GM12878 (cell line): Measurements from ENCODE around the gene MRPL34. TPM values are rescaled to one million over a fixed set of nuclear protein-coding genes. Genes with fewer than 3 reads are reported as not detected.

Experiments used
- BACH1 ChIP-seq: fragments of 450-650 bp; IDR thresholded peaks from 2 replicates; pipeline ENCODE4 v1.6.1; 2017; ENCODE audit warnings: mild to moderate bottlenecking, borderline replicate concordance
- BRCA1 ChIP-seq: IDR thresholded peaks from 2 replicates; pipeline ENCODE4 v1.6.1; 2011; ENCODE audit warnings: low read depth, low read length, improper control_type of control experiment
- CHD1 ChIP-seq: IDR thresholded peaks from 2 replicates; pipeline ENCODE4 v1.6.1; 2012; ENCODE audit warnings: low read depth, low read length, improper control_type of control experiment
- FOS ChIP-seq: IDR thresholded peaks from 3 replicates; pipeline ENCODE4 v1.6.1; 2011; ENCODE audit warnings: borderline replicate concordance; ENCODE audit not compliant: insufficient read length; ENCODE audit errors: extremely low read depth
- HDAC6 ChIP-seq: fragments of 200-600 bp; sonication (generic); IDR thresholded peaks from one replicate; pipeline ENCODE4 v1.8.0; 2017; ENCODE audit warnings: antibody characterized with exemption; ENCODE audit not compliant: unreplicated experiment
- IKZF2 ChIP-seq, 2 experiments: fragments of 450-650 bp; IDR thresholded peaks; 2 replicates each; pipeline ENCODE4 v1.6.1; 2017; ENCODE audit warnings: mild to moderate bottlenecking in 2 of 2, moderate library complexity in 2 of 2
- KAT2A ChIP-seq: conservative IDR thresholded peaks from 2 replicates; pipeline ENCODE4 v1.6.1; 2011; ENCODE audit warnings: low read depth, low read length; ENCODE audit not compliant: control insufficient read depth
- KLF5 ChIP-seq: fragments of 450-650 bp; IDR thresholded peaks from 2 replicates; pipeline ENCODE4 v1.6.1; 2014; ENCODE audit warnings: mild to moderate bottlenecking; ENCODE audit not compliant: partially characterized antibody
- MEF2A ChIP-seq: IDR thresholded peaks from 2 replicates; pipeline ENCODE4 v1.6.1; 2011; ENCODE audit warnings: low read depth, mild to moderate bottlenecking, low read length, moderate library complexity; ENCODE audit not compliant: insufficient read depth
- NBN ChIP-seq: fragments of 450-650 bp; IDR thresholded peaks from 2 replicates; pipeline ENCODE4 v1.6.1; 2016
- PML ChIP-seq: IDR thresholded peaks from 2 replicates; pipeline ENCODE4 v1.6.1; 2012; ENCODE audit warnings: low read length, inconsistent platforms
- RAD21 ChIP-seq: IDR thresholded peaks from 2 replicates; pipeline ENCODE4 v1.6.1; 2011; ENCODE audit warnings: mild to moderate bottlenecking, low read depth, low read length, moderate library complexity; ENCODE audit not compliant: insufficient read depth
- SMAD1 ChIP-seq: fragments of 450-650 bp; IDR thresholded peaks from 2 replicates; pipeline ENCODE4 v1.6.1; 2018; ENCODE audit warnings: mild to moderate bottlenecking, low read depth; ENCODE audit not compliant: partially characterized antibody
- ZNF217 ChIP-seq: fragments of 450-650 bp; IDR thresholded peaks from 2 replicates; pipeline ENCODE4 v1.6.1; 2017; ENCODE audit warnings: antibody characterized with exemption, mild to moderate bottlenecking
- polyA plus RNA-seq, 11 experiments: library from polyadenylated mRNA; depleted of rRNA in 4 of 11; unstranded in 6 of 11; stranded (reverse) in 5 of 11; fragments of >200 nt; fragmentation: Nextera tagmentation in 4 of 11; fragmentation: Illumina TruSeq in 1 of 11; extraction: Ambion mirVana in 4 of 11; extraction: Trizol in 1 of 11; gene quantifications; 1 replicate in 1 of 11; 2 replicates in 10 of 11; pipeline versions ENCODE4 v1.2.1 to v1.2.3, GENCODE V29; 2011 to 2016; ENCODE audit warnings: inconsistent platforms in 2 of 11, missing spikeins in 2 of 11, low read depth in 1 of 11
- total RNA-seq, 4 experiments: library from RNA; depleted of rRNA in 3 of 4; stranded (reverse); fragments of >200 nt in 3 of 4; fragmentation: Illumina TruSeq in 1 of 4; extraction: Trizol in 1 of 4; gene quantifications; 2 replicates each; pipeline versions ENCODE4 v1.2.1 to v1.2.3, GENCODE V29; 2013 to 2021
- TF ChIP-seq, protein P1 (sequence below): fragments of 450-650 bp; IDR thresholded peaks from 2 replicates; pipeline ENCODE4 v1.6.1; 2018; ENCODE audit warnings: borderline replicate concordance, mild to moderate bottlenecking; ENCODE audit not compliant: partially characterized antibody
- TF ChIP-seq, protein P2 (sequence below): IDR thresholded peaks from 2 replicates; pipeline ENCODE4 v1.6.1; 2011; ENCODE audit warnings: borderline replicate concordance, low read depth, mild to moderate bottlenecking, moderate library complexity, low read length; ENCODE audit not compliant: insufficient read depth, poor library complexity, severe bottlenecking
- TF ChIP-seq, protein P3 (sequence below): IDR thresholded peaks from 2 replicates; pipeline ENCODE4 v1.6.1; 2011; ENCODE audit warnings: mild to moderate bottlenecking, low read depth, low read length, moderate library complexity; ENCODE audit not compliant: insufficient replicate concordance
- TF ChIP-seq, protein P4 (sequence below): fragments of 450-650 bp; formaldehyde crosslinking; IDR thresholded peaks from 2 replicates; pipeline ENCODE4 v1.5.0; 2022; ENCODE audit warnings: mild to moderate bottlenecking, missing genetic modification characterization

MRPL34 gene
- total and polyA plus RNA-seq, 10 of the 15 experiments (the other 5 are each of a cell fraction or from before 2014, with no cell fraction given): 8.6 to 198 (median 78.6) TPM

DNA sequence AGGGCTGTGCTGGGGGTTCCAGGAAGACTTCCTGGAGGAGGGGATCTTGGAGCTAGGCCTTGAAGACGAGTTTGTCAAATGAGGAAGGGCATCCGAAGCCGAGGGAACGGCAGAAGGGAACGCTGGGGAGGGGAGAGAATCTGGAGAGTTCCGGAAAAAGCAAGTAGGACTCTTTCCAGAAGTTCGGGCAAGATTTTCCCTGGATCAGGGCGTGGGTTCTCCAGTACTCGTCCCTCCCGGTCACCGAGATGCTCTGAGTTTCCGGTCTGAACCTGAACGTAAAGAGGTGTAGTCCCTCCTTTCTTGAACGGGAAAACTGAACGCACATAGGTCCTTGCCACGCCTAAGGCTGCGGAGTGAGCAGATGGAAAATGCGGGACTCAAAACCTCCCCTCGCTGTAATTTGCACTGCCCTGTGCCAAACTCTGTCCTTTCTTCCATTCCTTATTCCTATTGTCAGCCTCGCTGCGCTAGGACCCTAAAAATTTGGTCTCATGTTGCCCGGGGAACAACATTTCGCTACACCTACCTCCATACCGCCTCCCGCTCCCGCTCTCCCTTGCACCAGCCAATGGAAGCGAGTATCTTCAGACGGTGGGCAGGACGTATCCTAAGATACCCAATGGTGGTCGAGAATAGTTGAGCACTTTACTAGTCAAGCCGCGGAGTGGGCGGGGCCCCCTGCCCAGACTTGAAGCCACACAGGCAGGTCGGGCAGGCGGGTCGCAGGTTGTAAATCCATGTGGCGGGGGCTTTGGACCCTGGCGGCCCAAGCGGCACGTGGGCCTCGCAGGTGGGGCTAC lies 31.4 kb downstream of the MRPL34 start, which contains the start of gene GTPBP3 (continued):
- TF ChIP-seq, protein P1, sequence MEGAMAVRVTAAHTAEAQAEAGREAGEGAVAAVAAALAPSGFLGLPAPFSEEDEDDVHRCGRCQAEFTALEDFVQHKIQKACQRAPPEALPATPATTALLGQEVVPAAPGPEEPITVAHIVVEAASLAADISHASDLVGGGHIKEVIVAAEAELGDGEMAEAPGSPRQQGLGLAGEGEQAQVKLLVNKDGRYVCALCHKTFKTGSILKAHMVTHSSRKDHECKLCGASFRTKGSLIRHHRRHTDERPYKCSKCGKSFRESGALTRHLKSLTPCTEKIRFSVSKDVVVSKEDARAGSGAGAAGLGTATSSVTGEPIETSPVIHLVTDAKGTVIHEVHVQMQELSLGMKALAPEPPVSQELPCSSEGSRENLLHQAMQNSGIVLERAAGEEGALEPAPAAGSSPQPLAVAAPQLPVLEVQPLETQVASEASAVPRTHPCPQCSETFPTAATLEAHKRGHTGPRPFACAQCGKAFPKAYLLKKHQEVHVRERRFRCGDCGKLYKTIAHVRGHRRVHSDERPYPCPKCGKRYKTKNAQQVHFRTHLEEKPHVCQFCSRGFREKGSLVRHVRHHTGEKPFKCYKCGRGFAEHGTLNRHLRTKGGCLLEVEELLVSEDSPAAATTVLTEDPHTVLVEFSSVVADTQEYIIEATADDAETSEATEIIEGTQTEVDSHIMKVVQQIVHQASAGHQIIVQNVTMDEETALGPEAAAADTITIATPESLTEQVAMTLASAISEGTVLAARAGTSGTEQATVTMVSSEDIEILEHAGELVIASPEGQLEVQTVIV: peak; percentile 75
- TF ChIP-seq, protein P2, sequence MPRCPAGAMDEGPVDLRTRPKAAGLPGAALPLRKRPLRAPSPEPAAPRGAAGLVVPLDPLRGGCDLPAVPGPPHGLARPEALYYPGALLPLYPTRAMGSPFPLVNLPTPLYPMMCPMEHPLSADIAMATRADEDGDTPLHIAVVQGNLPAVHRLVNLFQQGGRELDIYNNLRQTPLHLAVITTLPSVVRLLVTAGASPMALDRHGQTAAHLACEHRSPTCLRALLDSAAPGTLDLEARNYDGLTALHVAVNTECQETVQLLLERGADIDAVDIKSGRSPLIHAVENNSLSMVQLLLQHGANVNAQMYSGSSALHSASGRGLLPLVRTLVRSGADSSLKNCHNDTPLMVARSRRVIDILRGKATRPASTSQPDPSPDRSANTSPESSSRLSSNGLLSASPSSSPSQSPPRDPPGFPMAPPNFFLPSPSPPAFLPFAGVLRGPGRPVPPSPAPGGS: no peak
- TF ChIP-seq, protein P3, sequence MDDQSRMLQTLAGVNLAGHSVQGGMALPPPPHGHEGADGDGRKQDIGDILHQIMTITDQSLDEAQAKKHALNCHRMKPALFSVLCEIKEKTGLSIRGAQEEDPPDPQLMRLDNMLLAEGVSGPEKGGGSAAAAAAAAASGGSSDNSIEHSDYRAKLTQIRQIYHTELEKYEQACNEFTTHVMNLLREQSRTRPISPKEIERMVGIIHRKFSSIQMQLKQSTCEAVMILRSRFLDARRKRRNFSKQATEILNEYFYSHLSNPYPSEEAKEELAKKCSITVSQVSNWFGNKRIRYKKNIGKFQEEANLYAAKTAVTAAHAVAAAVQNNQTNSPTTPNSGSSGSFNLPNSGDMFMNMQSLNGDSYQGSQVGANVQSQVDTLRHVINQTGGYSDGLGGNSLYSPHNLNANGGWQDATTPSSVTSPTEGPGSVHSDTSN: peak; percentile 16
- no peak for TF ChIP-seq KAT2A
- TF ChIP-seq HDAC6: no peak
- no peak for TF ChIP-seq RAD21
- TF ChIP-seq IKZF2 (IDR thresholded peaks at IDR 0.05): peak; percentile 96 to 97
- TF ChIP-seq PML: peak; percentile 62; the same call in 1 of the 2 replicates
- TF ChIP-seq BRCA1: no peak
- TF ChIP-seq KLF5: no peak
- no peak for TF ChIP-seq SMAD1
- peak; percentile 90 for TF ChIP-seq NBN
- TF ChIP-seq BACH1: no peak
- TF ChIP-seq CHD1: no peak
- peak; percentile 53 for TF ChIP-seq FOS
- no peak for TF ChIP-seq MEF2A
- TF ChIP-seq ZNF217: peak; percentile 12; the same call in 1 of the 2 replicates
- TF ChIP-seq, protein P4, sequence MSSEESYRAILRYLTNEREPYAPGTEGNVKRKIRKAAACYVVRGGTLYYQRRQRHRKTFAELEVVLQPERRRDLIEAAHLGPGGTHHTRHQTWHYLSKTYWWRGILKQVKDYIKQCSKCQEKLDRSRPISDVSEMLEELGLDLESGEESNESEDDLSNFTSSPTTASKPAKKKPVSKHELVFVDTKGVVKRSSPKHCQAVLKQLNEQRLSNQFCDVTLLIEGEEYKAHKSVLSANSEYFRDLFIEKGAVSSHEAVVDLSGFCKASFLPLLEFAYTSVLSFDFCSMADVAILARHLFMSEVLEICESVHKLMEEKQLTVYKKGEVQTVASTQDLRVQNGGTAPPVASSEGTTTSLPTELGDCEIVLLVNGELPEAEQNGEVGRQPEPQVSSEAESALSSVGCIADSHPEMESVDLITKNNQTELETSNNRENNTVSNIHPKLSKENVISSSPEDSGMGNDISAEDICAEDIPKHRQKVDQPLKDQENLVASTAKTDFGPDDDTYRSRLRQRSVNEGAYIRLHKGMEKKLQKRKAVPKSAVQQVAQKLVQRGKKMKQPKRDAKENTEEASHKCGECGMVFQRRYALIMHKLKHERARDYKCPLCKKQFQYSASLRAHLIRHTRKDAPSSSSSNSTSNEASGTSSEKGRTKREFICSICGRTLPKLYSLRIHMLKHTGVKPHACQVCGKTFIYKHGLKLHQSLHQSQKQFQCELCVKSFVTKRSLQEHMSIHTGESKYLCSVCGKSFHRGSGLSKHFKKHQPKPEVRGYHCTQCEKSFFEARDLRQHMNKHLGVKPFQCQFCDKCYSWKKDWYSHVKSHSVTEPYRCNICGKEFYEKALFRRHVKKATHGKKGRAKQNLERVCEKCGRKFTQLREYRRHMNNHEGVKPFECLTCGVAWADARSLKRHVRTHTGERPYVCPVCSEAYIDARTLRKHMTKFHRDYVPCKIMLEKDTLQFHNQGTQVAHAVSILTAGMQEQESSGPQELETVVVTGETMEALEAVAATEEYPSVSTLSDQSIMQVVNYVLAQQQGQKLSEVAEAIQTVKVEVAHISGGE (CRISPR knock-in tag): peak; percentile 92
